ENCODE data around the gene KCNMA1. TPM values are rescaled to one million over a fixed set of nuclear protein-coding genes. Genes with fewer than 3 reads are reported as not detected.
A peak's percentile ranks its signal among the peaks of the same experiment; 100 is the strongest.

KCNMA1 gene
- total RNA-seq, 1 donor, result 77.8 TPM

DNA sequence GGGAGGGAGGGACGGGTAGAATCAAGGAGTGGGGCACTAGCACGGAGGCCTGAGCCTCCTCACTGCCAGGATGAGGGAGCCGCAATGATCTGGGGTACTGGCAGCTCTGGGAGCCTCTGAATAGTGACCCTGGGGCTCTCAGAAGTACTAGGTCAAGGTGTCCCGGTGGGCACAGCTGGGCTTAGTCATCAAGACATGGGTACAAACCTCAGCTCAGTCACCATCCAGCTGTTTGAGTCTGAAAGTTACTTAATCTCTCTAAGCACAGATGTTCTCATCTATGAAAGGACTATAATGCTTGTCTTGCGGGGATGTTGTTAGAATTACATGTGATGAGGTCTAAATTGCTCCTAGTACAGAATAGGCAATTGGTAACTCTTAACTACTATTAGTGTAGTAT, 276.8 kb downstream of the KCNMA1 start:
- H3K4me1 ChIP-seq (ENCODE audit: insufficient read depth, low read length), result peaks cover 32% of the 10 kb centered on the region
- no peak overlapping the region for H2AFZ ChIP-seq (ENCODE audit: low read length)
- H3K36me3 ChIP-seq (ENCODE audit: insufficient read depth, low read length), result no peaks in the 10 kb centered on the region
- TF ChIP-seq, protein P1, sequence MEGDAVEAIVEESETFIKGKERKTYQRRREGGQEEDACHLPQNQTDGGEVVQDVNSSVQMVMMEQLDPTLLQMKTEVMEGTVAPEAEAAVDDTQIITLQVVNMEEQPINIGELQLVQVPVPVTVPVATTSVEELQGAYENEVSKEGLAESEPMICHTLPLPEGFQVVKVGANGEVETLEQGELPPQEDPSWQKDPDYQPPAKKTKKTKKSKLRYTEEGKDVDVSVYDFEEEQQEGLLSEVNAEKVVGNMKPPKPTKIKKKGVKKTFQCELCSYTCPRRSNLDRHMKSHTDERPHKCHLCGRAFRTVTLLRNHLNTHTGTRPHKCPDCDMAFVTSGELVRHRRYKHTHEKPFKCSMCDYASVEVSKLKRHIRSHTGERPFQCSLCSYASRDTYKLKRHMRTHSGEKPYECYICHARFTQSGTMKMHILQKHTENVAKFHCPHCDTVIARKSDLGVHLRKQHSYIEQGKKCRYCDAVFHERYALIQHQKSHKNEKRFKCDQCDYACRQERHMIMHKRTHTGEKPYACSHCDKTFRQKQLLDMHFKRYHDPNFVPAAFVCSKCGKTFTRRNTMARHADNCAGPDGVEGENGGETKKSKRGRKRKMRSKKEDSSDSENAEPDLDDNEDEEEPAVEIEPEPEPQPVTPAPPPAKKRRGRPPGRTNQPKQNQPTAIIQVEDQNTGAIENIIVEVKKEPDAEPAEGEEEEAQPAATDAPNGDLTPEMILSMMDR (IDR thresholded peaks at IDR 0.05; ENCODE audit: extremely low read depth, low read depth, low read length), result no peak
- H3K27ac ChIP-seq (ENCODE audit: low read depth, low read length), result peak overlapping the region; percentile 5
- no peaks in the 10 kb centered on the region for H3K9me3 ChIP-seq (ENCODE audit: low read depth, low read length)
- H3K4me2 ChIP-seq (ENCODE audit: insufficient read depth, low read length), result no peak overlapping the region
- no peaks in the 10 kb centered on the region for H3K27me3 ChIP-seq (ENCODE audit: insufficient read depth, low read length)
- no peak overlapping the region for H3K4me3 ChIP-seq (ENCODE audit: insufficient read depth, low read length)
- no peak for DNase-seq (ENCODE audit: insufficient read length, low spot score, missing footprints)
- peaks cover 4% of the 10 kb centered on the region for H3K79me2 ChIP-seq (ENCODE audit: insufficient read depth, low read length)
- H4K20me1 ChIP-seq (ENCODE audit: insufficient read depth, low read length), result no peaks in the 10 kb centered on the region

DNA sequence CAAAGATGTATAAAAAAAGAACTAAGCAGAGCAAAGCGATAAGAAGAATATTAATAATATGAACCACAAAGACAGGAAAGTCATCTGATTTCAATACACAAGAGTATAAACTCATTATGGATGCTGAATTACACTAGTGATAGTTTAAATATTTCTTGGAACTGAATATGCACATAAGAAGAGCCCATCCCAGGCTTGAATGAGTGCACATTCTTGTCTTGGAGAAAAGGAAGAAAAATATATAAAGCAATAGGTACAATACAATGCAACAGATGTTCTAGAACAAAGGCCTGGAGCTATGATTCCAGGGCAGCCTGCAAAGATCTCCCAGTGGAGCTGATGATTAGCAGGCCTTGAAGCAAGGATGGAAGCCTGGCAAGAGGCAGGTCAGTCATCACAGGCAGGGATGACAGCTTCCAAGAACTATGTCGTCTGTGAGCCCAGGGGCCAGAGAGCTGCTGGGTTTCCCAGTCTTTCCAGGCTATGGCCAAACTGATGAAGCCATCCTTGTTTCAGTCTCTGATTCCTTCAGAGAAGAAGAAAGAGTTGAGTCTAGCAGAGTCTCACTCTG, 277.6 kb downstream of the KCNMA1 start:
- H3K4me2 ChIP-seq (ENCODE audit: insufficient read depth, low read length), result no peak overlapping the region
- no peak overlapping the region for H3K4me3 ChIP-seq (ENCODE audit: insufficient read depth, low read length)
- no peaks in the 10 kb centered on the region for H3K27me3 ChIP-seq (ENCODE audit: insufficient read depth, low read length)
- TF ChIP-seq, protein P1 (IDR thresholded peaks at IDR 0.05; ENCODE audit: extremely low read depth, low read depth, low read length), result no peak
- peaks cover 4% of the 10 kb centered on the region for H3K79me2 ChIP-seq (ENCODE audit: insufficient read depth, low read length)
- H3K27ac ChIP-seq (ENCODE audit: low read depth, low read length), result peak overlapping the region; percentile 5
- H2AFZ ChIP-seq (ENCODE audit: low read length), result no peak overlapping the region
- H4K20me1 ChIP-seq (ENCODE audit: insufficient read depth, low read length), result no peaks in the 10 kb centered on the region
- H3K36me3 ChIP-seq (ENCODE audit: insufficient read depth, low read length), result no peaks in the 10 kb centered on the region
- DNase-seq (ENCODE audit: insufficient read length, low spot score, missing footprints), result no peak
- H3K9me3 ChIP-seq (ENCODE audit: low read depth, low read length), result no peaks in the 10 kb centered on the region
- H3K4me1 ChIP-seq (ENCODE audit: insufficient read depth, low read length), result peaks cover 33% of the 10 kb centered on the region

DNA sequence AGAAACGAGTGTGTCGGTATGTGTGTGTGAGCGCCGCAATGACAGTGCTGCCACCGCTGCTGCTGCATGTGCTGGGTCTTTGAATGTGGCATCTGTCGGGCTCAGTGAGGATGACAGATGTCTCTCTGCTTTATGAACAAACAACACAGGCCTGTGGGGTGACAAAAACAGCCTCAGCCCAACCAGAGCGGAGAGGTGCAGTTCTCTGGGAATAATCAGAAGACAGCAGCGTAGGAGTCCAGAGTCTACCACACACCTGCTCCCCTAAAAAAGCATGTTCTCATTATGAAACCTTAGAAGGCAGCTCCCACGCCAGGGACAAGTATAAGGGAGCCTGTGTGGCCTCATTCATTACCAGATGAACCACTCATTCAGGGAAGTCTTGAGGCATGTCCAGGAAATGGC, 278.3 kb downstream of the KCNMA1 start:
- H3K4me1 ChIP-seq (ENCODE audit: insufficient read depth, low read length), result peaks cover 33% of the 10 kb centered on the region

DNA sequence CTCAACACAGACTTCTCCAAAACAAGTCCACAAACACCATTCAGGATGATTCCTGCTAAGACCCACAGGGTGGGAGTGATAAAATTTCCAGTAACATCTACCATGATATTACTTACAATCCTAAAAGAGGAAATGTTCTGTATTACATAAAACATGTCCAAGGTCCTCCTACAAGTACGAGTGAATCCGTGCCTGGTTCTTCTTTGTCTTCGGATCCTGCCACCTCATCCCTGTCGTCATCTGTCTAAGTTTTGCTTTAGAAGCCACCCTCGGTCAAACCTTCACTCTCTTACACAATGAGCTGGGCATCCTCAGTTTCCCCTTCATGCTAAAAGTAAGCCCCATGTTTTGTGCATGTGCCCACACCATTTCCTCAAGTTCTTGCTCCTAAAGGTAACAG, 279.0 kb downstream of the KCNMA1 start:
- Histone ChIP-seq H3K36me3 (ENCODE audit: insufficient read depth, low read length) (no peaks in the 10 kb centered on the region), H3K27me3 (ENCODE audit: insufficient read depth, low read length) (no peaks in the 10 kb centered on the region), H3K9me3 (ENCODE audit: low read depth, low read length) (no peaks in the 10 kb centered on the region), H3K4me1 (ENCODE audit: insufficient read depth, low read length) (peaks cover 33% of the 10 kb centered on the region), H4K20me1 (ENCODE audit: insufficient read depth, low read length) (no peaks in the 10 kb centered on the region), H3K4me2 (ENCODE audit: insufficient read depth, low read length) (no peak overlapping the region), H3K27ac (ENCODE audit: low read depth, low read length) (peak overlapping the region; percentile 88), H3K4me3 (ENCODE audit: insufficient read depth, low read length) (no peak overlapping the region), H2AFZ (ENCODE audit: low read length) (no peak overlapping the region), H3K79me2 (ENCODE audit: insufficient read depth, low read length) (peaks cover 4% of the 10 kb centered on the region)
- DNase-seq (ENCODE audit: insufficient read length, low spot score, missing footprints), result no peak
- TF ChIP-seq, protein P1 (IDR thresholded peaks at IDR 0.05; ENCODE audit: extremely low read depth, low read depth, low read length), result no peak

More for the DNA sequence above, 278.3 kb downstream of the KCNMA1 start:
- Histone ChIP-seq H3K27ac (ENCODE audit: low read depth, low read length) (no peak overlapping the region), H4K20me1 (ENCODE audit: insufficient read depth, low read length) (no peaks in the 10 kb centered on the region), H3K4me2 (ENCODE audit: insufficient read depth, low read length) (no peak overlapping the region), H3K27me3 (ENCODE audit: insufficient read depth, low read length) (no peaks in the 10 kb centered on the region), H3K4me3 (ENCODE audit: insufficient read depth, low read length) (no peak overlapping the region), H3K36me3 (ENCODE audit: insufficient read depth, low read length) (no peaks in the 10 kb centered on the region), H3K79me2 (ENCODE audit: insufficient read depth, low read length) (peaks cover 4% of the 10 kb centered on the region), H3K9me3 (ENCODE audit: low read depth, low read length) (no peaks in the 10 kb centered on the region), H2AFZ (ENCODE audit: low read length) (no peak overlapping the region)
- TF ChIP-seq, protein P1 (IDR thresholded peaks at IDR 0.05; ENCODE audit: extremely low read depth, low read depth, low read length), result no peak
- no peak for DNase-seq (ENCODE audit: insufficient read length, low spot score, missing footprints)

Measured in osteoblast (primary cell).